Cardiac muscle cell (in vitro differentiated cells and primary cell): ENCODE data around the gene MRPL12. TPM values are rescaled to one million over a fixed set of nuclear protein-coding genes. Genes with fewer than 3 reads are reported as not detected.

ENCODE experiments used
- DNase-seq, 2 donors: peaks; one replicate each; pipeline versions ENCODE4 v3.0.0 to v3.0.0-alpha.2; 2010 to 2017; ENCODE audit warnings: low read depth in 1 of 2, low spot score in 1 of 2
- H3K27ac ChIP-seq: fragments of 200-600 bp; sonication (generic); 2 replicates; pipeline ENCODE4 v1.5.1; 2016
- H3K27me3 ChIP-seq: fragments of 200-600 bp; sonication (generic); 2 replicates; pipeline ENCODE4 v1.6.0; 2016; ENCODE audit warnings: control low read depth
- H3K36me3 ChIP-seq: fragments of 200-600 bp; sonication (generic); 2 replicates; pipeline ENCODE4 v1.5.1; 2016; ENCODE audit warnings: control low read depth
- H3K4me1 ChIP-seq: fragments of 200-600 bp; sonication (generic); 2 replicates; pipeline ENCODE4 v1.8.1; 2017; ENCODE audit warnings: low read depth, mild to moderate bottlenecking, mixed run types
- H3K4me3 ChIP-seq: fragments of 200-600 bp; sonication (generic); 2 replicates; pipeline ENCODE4 v1.5.1; 2016; ENCODE audit warnings: mild to moderate bottlenecking
- H3K9me3 ChIP-seq: fragments of 200-600 bp; sonication (generic); 2 replicates; pipeline ENCODE4 v1.5.1; 2017; ENCODE audit warnings: low read depth, mild to moderate bottlenecking, control low read depth
- polyA plus RNA-seq: library from polyadenylated mRNA; unstranded; fragments of >200 nt; fragmentation: Nextera tagmentation; extraction: Ambion mirVana; gene quantifications from 2 replicates; pipeline ENCODE4 v1.2.1, GENCODE V29; 2016
- total RNA-seq: library from RNA; depleted of rRNA; stranded (reverse); fragments of >200 nt; gene quantifications from 2 replicates; pipeline ENCODE4 v1.2.3, GENCODE V29; 2016
- TF ChIP-seq, protein P1 (sequence below): IDR thresholded peaks from 2 replicates; pipeline ENCODE4 v1.5.1; 2012; ENCODE audit warnings: low read depth, mild to moderate bottlenecking, low read length

The MRPL12 gene
- total and polyA plus RNA-seq, 2 experiments from 2014 or later = 47.5 to 222 TPM

GRCh38 chr17:81703747-81704654 is 834 bp downstream of the MRPL12 start:
- DNase-seq = no peak
- Histone ChIP-seq H3K4me1 (peaks cover 7% of the 10 kb centered on the region), H3K27ac (peak overlapping the region; percentile 89), H3K27me3 (no peaks in the 10 kb centered on the region), H3K36me3 (peaks cover 38% of the 10 kb centered on the region), H3K9me3 (no peaks in the 10 kb centered on the region), H3K4me3 (peak overlapping the region; percentile 54)
- TF ChIP-seq, protein P1, sequence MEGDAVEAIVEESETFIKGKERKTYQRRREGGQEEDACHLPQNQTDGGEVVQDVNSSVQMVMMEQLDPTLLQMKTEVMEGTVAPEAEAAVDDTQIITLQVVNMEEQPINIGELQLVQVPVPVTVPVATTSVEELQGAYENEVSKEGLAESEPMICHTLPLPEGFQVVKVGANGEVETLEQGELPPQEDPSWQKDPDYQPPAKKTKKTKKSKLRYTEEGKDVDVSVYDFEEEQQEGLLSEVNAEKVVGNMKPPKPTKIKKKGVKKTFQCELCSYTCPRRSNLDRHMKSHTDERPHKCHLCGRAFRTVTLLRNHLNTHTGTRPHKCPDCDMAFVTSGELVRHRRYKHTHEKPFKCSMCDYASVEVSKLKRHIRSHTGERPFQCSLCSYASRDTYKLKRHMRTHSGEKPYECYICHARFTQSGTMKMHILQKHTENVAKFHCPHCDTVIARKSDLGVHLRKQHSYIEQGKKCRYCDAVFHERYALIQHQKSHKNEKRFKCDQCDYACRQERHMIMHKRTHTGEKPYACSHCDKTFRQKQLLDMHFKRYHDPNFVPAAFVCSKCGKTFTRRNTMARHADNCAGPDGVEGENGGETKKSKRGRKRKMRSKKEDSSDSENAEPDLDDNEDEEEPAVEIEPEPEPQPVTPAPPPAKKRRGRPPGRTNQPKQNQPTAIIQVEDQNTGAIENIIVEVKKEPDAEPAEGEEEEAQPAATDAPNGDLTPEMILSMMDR = no peak

DNA sequence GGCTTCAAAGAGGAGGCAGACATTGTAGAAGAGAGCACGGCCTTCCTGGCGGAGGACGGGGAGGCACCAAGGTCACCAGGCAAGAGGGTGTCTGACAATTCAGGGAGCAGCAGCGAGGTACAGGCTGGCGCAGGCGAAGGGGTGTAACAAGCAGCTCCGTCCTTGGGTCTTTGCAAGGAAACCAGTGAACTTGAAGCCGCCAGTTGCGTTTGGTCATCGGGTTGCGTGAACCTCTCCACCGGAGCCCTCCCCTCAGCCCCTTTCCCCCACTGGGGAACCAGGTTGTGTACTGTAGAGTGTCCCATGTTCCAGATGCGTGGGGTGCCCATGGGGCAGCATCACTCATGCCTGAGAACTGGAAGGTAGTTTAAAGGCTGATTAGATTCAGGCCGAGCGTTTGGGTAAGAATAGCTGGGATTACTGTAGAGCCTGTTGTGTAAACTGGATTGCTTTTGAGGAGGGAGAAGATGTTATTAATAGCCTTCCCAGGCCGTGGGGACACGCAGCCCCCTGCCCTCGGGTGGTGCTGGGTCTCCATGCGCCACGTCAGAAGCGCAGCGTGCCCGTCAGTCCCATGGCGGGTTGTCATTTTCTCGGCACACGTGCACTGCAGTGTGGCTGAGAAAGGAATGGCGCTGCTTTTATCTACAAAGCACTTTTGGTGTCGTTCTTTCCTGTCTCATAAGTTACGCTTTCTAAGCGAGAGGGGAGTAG is 2.5 kb downstream of the MRPL12 start:
- H3K27me3 ChIP-seq = no peaks in the 10 kb centered on the region
- no peak for DNase-seq
- H3K4me1 ChIP-seq = peaks cover 7% of the 10 kb centered on the region
- TF ChIP-seq, protein P1 = no peak
- H3K4me3 ChIP-seq = no peak overlapping the region
- no peaks in the 10 kb centered on the region for H3K9me3 ChIP-seq
- H3K36me3 ChIP-seq = peaks cover 37% of the 10 kb centered on the region
- no peak overlapping the region for H3K27ac ChIP-seq

- no peaks in the 10 kb centered on the region for H3K9me3 ChIP-seq
- H3K27me3 ChIP-seq = no peaks in the 10 kb centered on the region
- peaks cover 32% of the 10 kb centered on the region for H3K36me3 ChIP-seq
Observed at GRCh38 chr17:81706232-81706611, 3.1 kb downstream of the MRPL12 start.

GRCh38 chr17:81706757-81707624 is 3.8 kb downstream of the MRPL12 start:
- H3K36me3 ChIP-seq = peaks cover 28% of the 10 kb centered on the region
- DNase-seq = no peak
- H3K27me3 ChIP-seq = no peaks in the 10 kb centered on the region
- no peaks in the 10 kb centered on the region for H3K9me3 ChIP-seq
- peaks cover 11% of the 10 kb centered on the region for H3K4me1 ChIP-seq
- no peak overlapping the region for H3K27ac ChIP-seq
- TF ChIP-seq, protein P1 = no peak
- no peak overlapping the region for H3K4me3 ChIP-seq

More at GRCh38 chr17:81706232-81706611, 3.1 kb downstream of the MRPL12 start:
- H3K27ac ChIP-seq = no peak overlapping the region
- no peak overlapping the region for H3K4me3 ChIP-seq
- H3K4me1 ChIP-seq = peaks cover 12% of the 10 kb centered on the region
- DNase-seq = no peak
- TF ChIP-seq, protein P1 = no peak
